ENCODE data around the gene DDX5. TPM values are rescaled to one million over a fixed set of nuclear protein-coding genes. Genes with fewer than 3 reads are reported as not detected.

The DDX5 gene
- total and polyA plus RNA-seq, 3 donors from 2014 or later = 516 to 697 (median 557) TPM

DNA sequence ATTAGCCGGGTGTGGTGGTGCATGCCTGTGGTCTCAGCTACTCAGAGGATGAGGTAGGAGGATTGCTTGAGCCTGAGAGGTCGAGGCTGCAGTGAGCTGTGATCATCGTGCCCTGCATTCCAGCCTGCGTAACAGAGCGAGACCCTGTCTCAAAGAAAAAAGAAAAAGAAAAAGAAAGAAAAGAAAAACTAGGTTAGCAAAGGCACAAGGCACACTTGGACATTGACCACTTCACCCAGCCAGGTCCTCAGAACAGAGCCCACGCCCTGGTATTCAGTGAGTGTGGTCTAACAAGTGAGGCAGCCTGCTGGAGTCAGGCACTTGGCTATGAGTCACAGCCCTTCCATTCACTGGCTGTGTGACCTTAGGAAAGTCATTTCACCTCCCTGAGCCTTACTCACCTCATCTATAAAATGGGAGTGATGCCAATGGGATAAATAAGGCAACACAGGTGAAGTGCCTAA lies 46.8 kb downstream of the DDX5 start:
- intact Hi-C loops (cut with DNase I; ENCODE audit: low total_unique reads) = no loop called here
- no peak for DNase-seq
- H3K4me3 ChIP-seq = no peak overlapping the region
- no peaks in the 10 kb centered on the region for H3K27me3 ChIP-seq
- no peaks in the 10 kb centered on the region for H3K9me3 ChIP-seq
- H3K36me3 ChIP-seq (ENCODE audit: low read depth, missing control alignments) = no peaks in the 10 kb centered on the region
- WGBS, 2 donors = 74 to 89% methylated on average over 6 of the region's 6 CpGs
- H3K4me1 ChIP-seq = no peaks in the 10 kb centered on the region
- TF ChIP-seq, protein P1, sequence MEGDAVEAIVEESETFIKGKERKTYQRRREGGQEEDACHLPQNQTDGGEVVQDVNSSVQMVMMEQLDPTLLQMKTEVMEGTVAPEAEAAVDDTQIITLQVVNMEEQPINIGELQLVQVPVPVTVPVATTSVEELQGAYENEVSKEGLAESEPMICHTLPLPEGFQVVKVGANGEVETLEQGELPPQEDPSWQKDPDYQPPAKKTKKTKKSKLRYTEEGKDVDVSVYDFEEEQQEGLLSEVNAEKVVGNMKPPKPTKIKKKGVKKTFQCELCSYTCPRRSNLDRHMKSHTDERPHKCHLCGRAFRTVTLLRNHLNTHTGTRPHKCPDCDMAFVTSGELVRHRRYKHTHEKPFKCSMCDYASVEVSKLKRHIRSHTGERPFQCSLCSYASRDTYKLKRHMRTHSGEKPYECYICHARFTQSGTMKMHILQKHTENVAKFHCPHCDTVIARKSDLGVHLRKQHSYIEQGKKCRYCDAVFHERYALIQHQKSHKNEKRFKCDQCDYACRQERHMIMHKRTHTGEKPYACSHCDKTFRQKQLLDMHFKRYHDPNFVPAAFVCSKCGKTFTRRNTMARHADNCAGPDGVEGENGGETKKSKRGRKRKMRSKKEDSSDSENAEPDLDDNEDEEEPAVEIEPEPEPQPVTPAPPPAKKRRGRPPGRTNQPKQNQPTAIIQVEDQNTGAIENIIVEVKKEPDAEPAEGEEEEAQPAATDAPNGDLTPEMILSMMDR (IDR thresholded peaks at IDR 0.05) = no peak
- no peak for TF ChIP-seq POLR2A (IDR thresholded peaks at IDR 0.05)
- no peak overlapping the region for H3K27ac ChIP-seq

DNA sequence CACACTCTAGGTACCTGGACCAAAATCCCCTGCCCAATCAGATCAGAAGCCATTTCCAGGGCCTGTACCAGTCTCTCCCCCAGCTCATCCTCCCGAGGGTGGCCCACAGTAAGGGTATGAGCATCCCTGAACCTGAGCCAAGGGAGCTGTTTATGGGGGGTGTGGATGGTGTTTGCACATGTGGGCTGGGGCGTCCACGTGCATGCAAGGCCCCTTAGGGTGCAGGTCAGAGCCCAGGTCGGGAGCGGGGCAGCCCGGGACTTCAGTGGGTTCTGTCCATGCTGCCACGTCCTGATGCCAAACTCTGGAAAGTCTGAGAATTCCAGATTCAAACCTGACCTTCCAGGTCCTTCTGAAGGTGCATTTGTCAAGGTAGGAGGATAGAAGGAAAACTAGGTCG lies 47.3 kb downstream of the DDX5 start:
- 60 to 83% methylated on average over 1 to 8 of the region's 8 CpGs for WGBS, 2 donors
- TF ChIP-seq, protein P1 (IDR thresholded peaks at IDR 0.05) = no peak
- no peak for TF ChIP-seq POLR2A (IDR thresholded peaks at IDR 0.05)
- H3K4me3 ChIP-seq = no peak overlapping the region

DNA sequence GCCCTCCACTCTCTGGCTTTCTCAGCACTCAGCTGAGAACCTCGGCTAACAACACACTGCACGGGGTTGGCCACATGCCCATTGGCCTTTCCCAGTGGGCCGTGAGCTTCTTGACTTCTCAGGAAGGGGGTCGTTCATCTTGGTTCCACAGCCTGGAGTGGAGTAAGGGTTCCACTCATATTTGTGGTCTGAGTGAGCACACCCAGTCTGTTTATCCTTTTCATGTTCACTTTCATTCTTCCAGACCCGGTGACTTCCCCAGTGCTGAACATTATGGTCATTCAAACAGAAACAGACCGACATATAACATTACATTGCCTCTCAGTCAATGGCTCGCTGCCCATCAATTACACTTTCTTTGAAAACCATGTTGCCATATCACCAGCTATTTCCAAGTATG lies 48.9 kb downstream of the DDX5 start:
- 68 to 73% methylated on average over 7 of the region's 7 CpGs for WGBS, 2 donors
- DNase-seq = no peak
- no peak for TF ChIP-seq POLR2A (IDR thresholded peaks at IDR 0.05)
- TF ChIP-seq, protein P1 (IDR thresholded peaks at IDR 0.05) = no peak

More for the DNA sequence above, 47.3 kb downstream of the DDX5 start:
- no peak overlapping the region for H3K27ac ChIP-seq
- H3K9me3 ChIP-seq = no peaks in the 10 kb centered on the region
- intact Hi-C loops (cut with DNase I; ENCODE audit: low total_unique reads) = no loop called here
- DNase-seq = no peak
- H3K36me3 ChIP-seq (ENCODE audit: low read depth, missing control alignments) = no peaks in the 10 kb centered on the region
- H3K4me1 ChIP-seq = no peaks in the 10 kb centered on the region
- H3K27me3 ChIP-seq = no peaks in the 10 kb centered on the region

DNA sequence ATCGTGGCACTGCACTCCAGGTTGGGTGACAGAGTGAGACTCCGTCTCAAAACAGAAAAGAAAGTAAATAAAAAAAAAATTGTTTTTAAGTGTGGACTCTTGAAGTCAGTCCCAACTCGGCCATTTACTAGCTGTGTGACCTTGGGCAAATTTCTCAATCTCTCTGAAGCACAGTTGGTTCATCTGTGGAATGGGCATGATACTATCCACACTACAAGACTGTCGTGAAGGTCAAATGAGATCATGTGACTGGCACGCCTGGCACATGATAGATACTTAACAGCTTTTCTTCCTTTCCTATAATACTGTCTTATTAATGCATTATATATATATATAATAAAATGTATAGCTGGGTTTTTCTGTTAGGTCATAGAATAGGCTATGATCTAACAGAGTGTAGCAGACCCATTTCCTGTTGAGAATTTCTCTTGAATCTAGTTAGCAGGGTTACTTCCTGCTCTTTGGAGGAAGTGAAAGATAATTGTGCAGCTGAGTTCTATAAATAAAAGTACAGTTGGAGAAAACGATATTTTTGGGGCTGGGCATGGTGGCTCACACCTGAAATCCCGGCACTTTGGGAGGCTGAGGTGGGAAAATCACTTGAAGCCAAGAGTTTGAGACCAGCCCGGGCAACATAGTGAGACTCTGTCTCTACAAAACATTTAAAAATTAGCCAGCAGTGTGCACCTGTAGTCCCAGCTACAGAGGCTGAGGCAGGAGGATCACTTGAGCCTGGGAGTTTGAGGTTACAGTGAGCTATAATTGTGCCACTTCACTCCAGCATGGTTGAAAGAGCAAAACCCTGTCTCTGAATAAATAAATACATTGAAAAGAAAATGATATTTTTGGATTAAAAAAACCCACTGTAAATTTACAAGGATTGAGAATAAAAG lies 49.9 kb downstream of the DDX5 start:
- no peaks in the 10 kb centered on the region for H3K4me1 ChIP-seq
- no peaks in the 10 kb centered on the region for H3K36me3 ChIP-seq (ENCODE audit: low read depth, missing control alignments)
- TF ChIP-seq POLR2A (IDR thresholded peaks at IDR 0.05) = no peak
- TF ChIP-seq, protein P1 (IDR thresholded peaks at IDR 0.05) = no peak
- no peaks in the 10 kb centered on the region for H3K9me3 ChIP-seq
- H3K27ac ChIP-seq = no peak overlapping the region
- intact Hi-C loops (cut with DNase I; ENCODE audit: low total_unique reads) = no loop called here
- no peak for DNase-seq
- H3K27me3 ChIP-seq = no peaks in the 10 kb centered on the region
- WGBS, 2 donors = 84 to 85% methylated on average over 8 of the region's 8 CpGs
- H3K4me3 ChIP-seq = no peak overlapping the region

More for the DNA sequence above, 48.9 kb downstream of the DDX5 start:
- Histone ChIP-seq H3K9me3 (no peaks in the 10 kb centered on the region), H3K4me3 (no peak overlapping the region), H3K27me3 (no peaks in the 10 kb centered on the region), H3K36me3 (ENCODE audit: low read depth, missing control alignments) (no peaks in the 10 kb centered on the region), H3K27ac (no peak overlapping the region), H3K4me1 (no peaks in the 10 kb centered on the region)
- intact Hi-C loops (cut with DNase I; ENCODE audit: low total_unique reads) = no loop called here
